Globus pallidus (tissue), 1 donor: ENCODE measurements around the gene MTNR1B.

Experiments used
- DNase-seq: peaks from one replicate; pipeline ENCODE4 v3.0.0-alpha.2; 2015; ENCODE audit warnings: low spot score

The MTNR1B gene

GRCh38 chr11:92969634-92970347 lies at the start of gene MTNR1B:
Gene MTNR1B, plus strand, starts transcription at chr11:92969651. Its CDS starts 75 bp downstream, at chr11:92969726.
- no peak for DNase-seq

- no peak for DNase-seq
These were observed 49.1 kb upstream of the MTNR1B start for GRCh38 chr11:92920331-92920730.

GRCh38 chr11:92922731-92923130 lies 46.7 kb upstream of the MTNR1B start:
- DNase-seq, result no peak

GRCh38 chr11:92929246-92929645 lies 40.2 kb upstream of the MTNR1B start:
- DNase-seq, result no peak

GRCh38 chr11:92929653-92930052 lies 39.8 kb upstream of the MTNR1B start:
- DNase-seq, result no peak

GRCh38 chr11:92931746-92932422 lies 37.6 kb upstream of the MTNR1B start:
- no peak for DNase-seq

- no peak for DNase-seq
These were observed 30.1 kb upstream of the MTNR1B start for GRCh38 chr11:92939305-92939704.

GRCh38 chr11:92941676-92942571 lies 27.5 kb upstream of the MTNR1B start:
- peak; percentile 20 for DNase-seq

GRCh38 chr11:92946707-92947106 lies 22.7 kb upstream of the MTNR1B start:
- no peak for DNase-seq

GRCh38 chr11:92948116-92948515 lies 21.3 kb upstream of the MTNR1B start:
- DNase-seq, result no peak

GRCh38 chr11:92954003-92954402 lies 15.4 kb upstream of the MTNR1B start:
- no peak for DNase-seq

GRCh38 chr11:92955860-92956259 lies 13.6 kb upstream of the MTNR1B start:
- no peak for DNase-seq

- no peak for DNase-seq
These were observed 8.6 kb upstream of the MTNR1B start for GRCh38 chr11:92960886-92961285.

- no peak for DNase-seq
These were observed 7.0 kb upstream of the MTNR1B start for GRCh38 chr11:92962446-92962845.

- DNase-seq, result no peak
These were observed 5.0 kb upstream of the MTNR1B start for GRCh38 chr11:92964471-92964870.

- no peak for DNase-seq
These were observed 4.3 kb upstream of the MTNR1B start for GRCh38 chr11:92965196-92965595.

GRCh38 chr11:92967178-92967577 lies 2.3 kb upstream of the MTNR1B start:
- DNase-seq, result no peak

- no peak for DNase-seq
These were observed 1.6 kb upstream of the MTNR1B start for GRCh38 chr11:92967867-92968266.

GRCh38 chr11:92969293-92969633 lies 188 bp upstream of the MTNR1B start:
- DNase-seq, result no peak

GRCh38 chr11:92972248-92972647 lies 2.8 kb downstream of the MTNR1B start:
- DNase-seq, result no peak

GRCh38 chr11:92975285-92975684 lies 5.8 kb downstream of the MTNR1B start:
- no peak for DNase-seq

GRCh38 chr11:92976681-92977080 lies 7.2 kb downstream of the MTNR1B start:
- DNase-seq, result no peak

- no peak for DNase-seq
These were observed 8.0 kb downstream of the MTNR1B start for GRCh38 chr11:92977401-92977800.
